IPS DF 4.7 (cell line): ENCODE data around the gene PAGE1.
"Not testable (repeated sequence)": the region's sequence is repeated elsewhere in the genome, so short reads cannot be mapped to it uniquely, and the experiment has no call there.

Source experiments
- DNase-seq: peaks from one replicate; pipeline ENCODE4 v3.0.0-alpha.2; 2013; ENCODE audit warnings: low spot score; ENCODE audit errors: extremely low read depth

The PAGE1 gene

GRCh38 chrX:49695276-49696180 lies at the start of gene PAGE1:
Gene PAGE1, minus strand, starts transcription at chrX:49695984. Its CDS starts 1,214 bp downstream, at chrX:49694770.
- no peak for DNase-seq

DNA sequence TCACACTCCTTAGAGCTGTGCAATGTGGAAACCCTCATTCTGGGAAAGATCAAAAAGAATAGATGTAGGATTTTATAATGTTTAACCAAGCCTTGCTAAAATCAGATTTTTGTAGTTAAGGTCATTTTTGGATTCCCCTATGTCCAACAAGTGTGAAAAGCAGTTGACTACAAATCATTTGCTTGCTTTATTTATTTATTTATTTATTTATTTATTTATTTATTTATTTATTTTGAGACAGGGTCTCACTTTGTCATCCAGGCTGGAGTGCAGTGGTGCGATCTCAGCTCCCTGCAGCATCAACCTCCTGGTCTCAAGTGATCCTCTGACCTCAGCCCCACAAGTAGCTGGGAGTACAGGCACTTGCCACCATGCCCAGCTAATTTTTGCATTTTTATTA lies 45.7 kb upstream of the PAGE1 start:
- not testable (repeated sequence) for DNase-seq

DNA sequence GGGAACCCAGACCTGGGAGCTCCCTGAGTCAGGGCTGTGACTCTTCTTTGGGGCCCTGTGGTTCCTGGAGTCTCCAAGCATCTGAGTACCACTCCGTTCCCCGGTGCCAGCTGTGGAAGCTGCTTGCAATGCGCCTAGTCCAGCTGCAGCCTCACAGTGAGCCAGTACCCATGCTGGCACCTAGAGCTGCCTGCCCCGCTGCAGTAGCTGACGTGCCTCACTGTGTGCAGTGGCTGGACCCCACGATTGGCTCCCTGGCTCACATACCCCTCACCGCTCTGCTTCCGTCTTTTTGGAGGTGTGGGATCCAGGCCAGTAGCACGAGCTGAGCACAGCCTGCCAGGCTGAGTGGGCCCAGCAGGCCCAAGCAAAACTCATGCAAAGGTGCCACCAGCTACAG lies 32.1 kb upstream of the PAGE1 start:
- DNase-seq, result no peak

- DNase-seq, result no peak
Measured at GRCh38 chrX:49726966-49727365, 31.2 kb upstream of the PAGE1 start.

DNA sequence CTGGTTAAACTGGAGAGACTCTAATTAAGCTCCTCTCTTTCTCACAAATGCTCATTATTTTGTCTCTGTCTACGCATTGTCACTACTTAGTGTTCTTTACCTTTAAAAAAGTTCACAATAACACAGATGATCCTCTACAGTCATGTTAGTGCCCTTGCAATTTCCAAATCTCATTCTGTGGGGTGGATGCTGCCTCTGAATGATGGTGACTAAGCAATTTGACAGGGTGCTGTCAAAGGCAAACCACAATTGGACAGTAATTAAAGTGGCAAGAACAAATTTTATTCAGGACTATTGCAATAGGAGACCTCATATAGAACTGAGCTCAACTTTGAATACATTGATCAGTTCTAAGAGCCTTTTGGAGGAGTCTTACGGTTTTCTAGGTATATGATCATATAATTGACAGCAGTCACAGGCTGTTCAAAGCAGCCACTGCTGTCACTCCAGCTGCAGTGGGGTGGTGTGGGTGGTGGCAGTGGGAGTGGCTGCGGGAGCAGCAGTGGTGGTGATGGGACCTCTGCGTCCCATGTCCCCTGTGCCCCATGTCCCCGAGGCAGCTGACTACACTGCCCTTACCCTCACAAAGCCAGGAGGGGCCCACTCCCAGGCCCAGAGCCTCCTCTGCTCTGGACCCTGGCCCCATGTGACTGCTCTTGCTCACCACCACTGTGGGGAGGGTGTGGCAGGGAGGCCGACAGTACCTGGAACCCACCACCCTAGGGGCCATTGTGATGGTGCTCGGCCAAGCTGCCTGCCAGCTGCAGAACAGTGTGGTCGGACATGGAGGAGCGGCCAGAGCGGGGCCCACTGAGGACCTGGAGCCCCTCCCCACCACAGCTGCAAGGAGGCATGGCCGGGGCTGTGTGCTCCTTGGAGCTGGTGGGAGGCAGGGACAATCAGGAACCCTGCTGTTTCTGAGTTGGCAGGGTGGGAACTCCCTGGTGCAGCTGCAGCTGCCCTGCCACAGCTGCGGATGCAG lies 30.4 kb upstream of the PAGE1 start:
- DNase-seq, result no peak

DNA sequence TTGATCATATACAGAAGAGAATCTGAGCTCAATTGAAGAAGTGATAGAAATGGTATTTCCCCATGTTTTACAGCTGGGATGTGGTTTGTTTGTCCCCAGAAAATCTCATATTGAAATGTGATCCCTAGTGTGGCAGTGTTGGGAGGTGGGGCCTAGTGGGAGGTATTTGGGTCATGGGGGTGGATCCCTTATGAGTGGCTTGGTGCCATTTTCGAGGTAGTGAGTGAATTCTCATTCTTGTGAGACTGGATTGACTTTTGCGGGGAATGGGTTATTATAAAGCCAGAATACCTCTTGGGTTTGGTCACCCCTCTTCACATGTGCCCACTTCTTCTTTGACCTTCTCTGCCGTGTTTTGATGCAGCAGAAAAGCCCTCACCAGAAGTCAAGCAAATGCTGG lies 29.6 kb upstream of the PAGE1 start:
- no peak for DNase-seq

- not testable (repeated sequence) for DNase-seq
Measured at GRCh38 chrX:49720106-49720505, 24.3 kb upstream of the PAGE1 start.

DNA sequence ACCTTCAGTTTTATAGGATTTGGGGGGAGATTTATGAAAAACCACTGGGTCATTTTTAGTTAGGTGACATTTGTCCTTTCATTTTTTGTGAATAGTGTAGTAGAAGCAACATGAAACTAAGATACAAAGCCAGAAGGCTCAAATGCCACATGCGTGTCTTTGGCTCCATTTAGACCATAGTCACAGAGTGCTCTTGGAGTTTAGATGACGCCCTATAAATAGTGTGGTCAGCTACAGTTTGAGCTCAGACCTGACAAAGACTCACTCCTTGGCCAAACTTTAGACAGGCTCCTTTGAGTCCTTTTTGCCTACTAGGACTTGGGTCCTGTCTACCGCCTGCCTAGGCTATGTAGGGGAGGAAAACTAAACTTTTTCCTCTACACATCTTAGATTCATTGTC lies 16.8 kb upstream of the PAGE1 start:
- DNase-seq, result no peak

GRCh38 chrX:49710744-49711319 lies 15.0 kb upstream of the PAGE1 start:
- DNase-seq, result no peak

DNA sequence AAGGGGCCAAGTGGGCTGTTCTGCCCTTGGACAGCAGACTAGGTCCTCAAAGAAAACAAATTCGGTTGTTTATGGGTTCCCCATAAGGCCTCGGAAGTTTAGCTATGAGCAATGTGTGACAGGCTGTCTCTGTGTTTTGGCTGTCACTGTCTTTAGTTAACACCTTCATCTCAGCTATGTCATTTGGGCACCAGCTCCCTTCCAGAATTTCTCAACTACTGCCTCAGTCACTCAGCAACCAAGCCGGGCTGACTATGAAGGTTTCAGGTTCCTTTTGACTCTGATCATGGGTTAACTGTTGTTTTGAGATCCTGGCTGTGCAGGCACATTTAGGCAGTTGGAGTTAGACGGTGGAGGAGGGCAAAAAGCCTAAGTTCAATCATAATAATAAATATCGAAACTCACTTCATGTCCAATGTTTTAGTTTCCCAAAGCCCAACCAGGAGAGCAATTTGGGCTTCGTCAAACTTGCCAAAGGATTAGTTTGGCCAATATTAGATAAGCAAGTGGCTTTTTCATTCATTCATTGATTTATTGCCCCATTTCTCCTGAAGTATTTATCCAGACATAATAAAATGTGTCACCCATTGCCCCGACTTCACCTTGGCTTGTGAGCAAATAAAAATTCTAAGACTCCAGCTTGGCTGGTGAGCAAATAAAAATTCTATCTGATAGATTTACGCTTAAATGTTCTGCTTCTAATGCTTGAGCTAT lies 9.1 kb upstream of the PAGE1 start:
- no peak for DNase-seq

DNA sequence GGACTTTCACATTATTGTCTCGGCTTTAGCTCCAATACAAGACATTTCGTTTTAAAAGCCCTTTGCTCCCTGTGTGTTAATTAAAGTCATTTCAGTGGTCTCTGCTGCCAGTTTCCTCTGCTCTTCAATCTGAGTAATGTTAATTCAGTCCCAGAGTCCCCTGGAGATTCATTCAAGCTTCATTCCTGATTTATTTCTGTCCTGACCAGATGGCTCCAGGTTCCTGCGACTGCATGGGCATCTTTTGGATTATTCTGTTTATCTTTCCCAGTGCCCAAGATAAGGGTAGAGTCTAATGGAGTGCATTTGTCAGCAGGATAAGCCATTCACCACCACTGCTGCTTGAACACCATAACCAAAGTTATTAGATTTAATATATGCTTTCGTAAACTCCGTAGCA lies 6.1 kb upstream of the PAGE1 start:
- DNase-seq, result no peak

GRCh38 chrX:49701323-49701722 lies 5.5 kb upstream of the PAGE1 start:
- DNase-seq, result no peak

DNA sequence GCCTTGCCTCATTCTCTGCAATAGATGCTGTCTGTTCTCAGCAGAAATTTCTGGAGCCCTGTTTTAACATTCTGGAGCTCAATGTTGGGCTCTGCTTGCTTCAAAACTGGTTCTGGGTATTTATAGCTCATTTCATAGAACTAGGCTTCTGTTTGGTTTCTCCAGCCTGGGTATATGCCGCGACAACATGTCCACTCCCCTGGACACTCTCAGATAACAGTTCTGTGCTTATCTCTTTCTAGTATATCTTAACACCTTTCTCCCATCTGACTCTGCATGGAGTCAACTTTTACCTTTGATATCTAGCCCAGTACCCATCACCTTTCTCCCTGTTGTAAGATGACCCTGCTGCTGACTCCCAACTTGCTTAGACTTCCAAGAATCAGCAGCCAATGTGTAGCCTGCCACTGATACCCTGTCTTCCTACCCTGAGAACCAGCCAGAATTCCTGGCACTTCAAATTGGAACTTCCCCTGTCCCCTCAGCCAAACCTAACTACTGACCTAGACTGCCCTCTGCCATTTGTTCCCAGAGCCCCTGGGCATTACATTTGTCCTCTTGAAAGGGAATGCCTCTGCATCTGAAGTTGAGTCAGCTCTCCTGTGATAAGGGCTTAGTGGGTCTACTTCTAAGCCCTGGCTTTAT lies 20.6 kb downstream of the PAGE1 start:
- no peak for DNase-seq

DNA sequence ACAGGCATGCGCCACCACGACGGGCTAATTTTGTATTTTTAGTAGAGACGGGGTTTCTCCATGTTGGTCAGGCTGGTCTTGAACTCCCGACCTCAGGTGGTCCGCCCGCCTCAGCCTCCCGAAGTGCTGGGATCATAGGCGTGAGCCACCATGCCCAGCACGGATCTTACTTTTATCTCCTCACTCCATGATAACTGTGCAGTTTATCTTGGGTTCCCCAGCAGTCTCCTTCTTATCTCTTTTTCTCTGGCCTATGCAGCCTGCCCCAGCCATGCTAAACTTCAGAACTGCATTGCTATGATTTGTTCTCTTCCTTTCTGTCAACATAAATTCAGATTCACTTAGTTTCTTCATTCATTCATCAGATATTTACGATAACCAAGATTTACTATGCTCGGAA lies 22.4 kb downstream of the PAGE1 start:
- DNase-seq, result no peak

GRCh38 chrX:49664824-49665223 lies 31.0 kb downstream of the PAGE1 start:
- no peak for DNase-seq

- no peak for DNase-seq
Measured at GRCh38 chrX:49661881-49662280, 33.9 kb downstream of the PAGE1 start.

DNA sequence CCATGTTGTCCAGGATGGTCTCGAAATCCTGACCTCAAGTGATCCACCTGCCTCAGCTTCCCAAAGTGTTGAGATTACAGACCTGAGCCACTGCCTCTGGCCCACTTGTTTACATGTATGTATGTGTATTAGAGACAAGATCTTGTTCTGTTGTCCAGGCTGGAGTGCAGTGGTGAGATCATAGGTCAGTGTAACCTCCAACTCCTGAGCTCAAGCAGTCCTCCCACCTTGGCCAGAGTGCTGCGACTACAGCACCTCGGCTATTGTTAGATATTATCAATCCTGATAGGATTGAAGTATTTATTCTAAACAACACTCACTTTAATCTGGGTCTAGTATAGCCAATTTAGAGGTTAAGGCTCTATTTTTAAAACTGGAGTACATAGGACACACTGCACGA lies 36.0 kb downstream of the PAGE1 start:
- DNase-seq, result no peak

DNA sequence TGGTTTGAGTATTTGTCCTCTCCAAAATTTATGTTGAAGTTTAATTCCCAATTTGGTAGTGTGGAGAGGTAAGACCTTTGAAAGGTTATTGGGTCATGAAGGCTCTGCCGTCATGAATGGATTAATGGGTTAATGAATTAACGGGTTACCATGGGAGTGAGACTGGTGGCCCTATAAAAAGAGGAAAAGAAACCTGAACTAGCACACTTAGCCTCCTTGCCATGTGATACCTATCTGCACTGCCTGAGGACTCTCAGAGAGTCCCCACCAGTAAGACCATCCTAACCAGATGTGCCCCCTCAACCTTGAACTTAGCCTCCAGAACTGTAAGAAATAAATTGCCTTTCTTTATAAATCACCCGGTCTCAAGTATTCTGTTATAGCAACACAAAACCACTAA lies 39.3 kb downstream of the PAGE1 start:
- DNase-seq, result no peak

DNA sequence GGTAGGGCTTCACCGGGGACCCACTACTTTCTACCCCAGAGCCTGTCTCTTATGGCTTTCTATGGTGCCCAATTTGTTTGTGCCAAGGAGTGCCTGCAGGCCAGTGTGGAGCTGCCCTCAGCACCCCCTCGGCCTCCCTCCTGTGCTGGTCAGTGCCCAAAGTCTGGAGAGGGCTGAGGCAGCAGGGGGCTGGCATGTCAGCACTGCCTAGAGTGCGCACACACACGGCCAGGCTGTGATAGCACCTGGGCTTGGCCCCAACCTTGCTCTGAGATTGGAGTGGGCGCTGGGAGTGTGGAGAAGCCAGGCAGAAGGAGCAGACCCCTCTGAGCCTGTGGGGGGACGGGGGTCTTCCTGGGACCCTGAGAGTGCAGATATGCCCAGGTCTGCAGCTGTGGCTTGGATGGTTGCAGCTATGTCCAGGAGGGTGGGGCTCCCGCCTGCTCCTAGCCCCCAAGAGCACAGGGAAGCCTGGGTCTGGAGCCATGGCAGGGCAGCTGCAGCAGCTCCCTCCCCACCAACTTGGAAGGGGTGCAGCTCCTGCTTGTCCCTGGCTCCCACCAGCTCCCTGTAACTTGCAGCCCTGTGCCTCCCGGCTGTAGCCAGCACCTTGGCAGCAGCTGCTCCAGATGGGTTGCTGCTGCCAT lies 50.7 kb downstream of the PAGE1 start:
- no peak for DNase-seq
